DMS153 treated with DMSO at 0.1 percent for 48 hours (cell line): ENCODE results near the gene FEZ2.

ENCODE experiments used
- DNase-seq: peaks from one replicate; lab custom pipeline; 2025; ENCODE audit not compliant: unreplicated experiment; lab: John Stamatoyannopoulos, UW

Gene FEZ2

GRCh38 chr2:36562973-36563532 is 34.9 kb downstream of the FEZ2 start:
- no peak for DNase-seq

- no peak for DNase-seq
These were observed 35.7 kb downstream of the FEZ2 start for GRCh38 chr2:36562240-36562639.

- DNase-seq: no peak
These were observed 36.6 kb downstream of the FEZ2 start for GRCh38 chr2:36561237-36561944.

GRCh38 chr2:36560726-36561125 is 37.2 kb downstream of the FEZ2 start:
- DNase-seq: no peak

- DNase-seq: no peak
These were observed 38.6 kb downstream of the FEZ2 start for GRCh38 chr2:36559221-36559942.

- no peak for DNase-seq
These were observed 41.1 kb downstream of the FEZ2 start for GRCh38 chr2:36556842-36557241.

GRCh38 chr2:36555789-36556188 is 42.2 kb downstream of the FEZ2 start:
- no peak for DNase-seq

- no peak for DNase-seq
These were observed 43.4 kb downstream of the FEZ2 start for GRCh38 chr2:36554531-36554930.

- DNase-seq: no peak
These were observed 44.3 kb downstream of the FEZ2 start for GRCh38 chr2:36553683-36554082.

GRCh38 chr2:36550006-36550405 is 48.0 kb downstream of the FEZ2 start:
- no peak for DNase-seq

- DNase-seq: no peak
These were observed 48.8 kb downstream of the FEZ2 start for GRCh38 chr2:36549165-36549574.

GRCh38 chr2:36547906-36548305 is 50.1 kb downstream of the FEZ2 start:
- DNase-seq: no peak

- no peak for DNase-seq
These were observed 52.0 kb downstream of the FEZ2 start for GRCh38 chr2:36545871-36546416.

GRCh38 chr2:36544638-36545338 is 53.2 kb downstream of the FEZ2 start:
- no peak for DNase-seq

GRCh38 chr2:36541891-36542595 is 55.9 kb downstream of the FEZ2 start:
- no peak for DNase-seq

- no peak for DNase-seq
These were observed 56.8 kb downstream of the FEZ2 start for GRCh38 chr2:36540986-36541754.

- no peak for DNase-seq
These were observed 58.3 kb downstream of the FEZ2 start for GRCh38 chr2:36539631-36540030.

GRCh38 chr2:36538335-36538734 is 59.6 kb downstream of the FEZ2 start:
- peak; percentile 61 for DNase-seq

- no peak for DNase-seq
These were observed 61.2 kb downstream of the FEZ2 start for GRCh38 chr2:36536776-36537175.

- no peak for DNase-seq
These were observed 62.9 kb downstream of the FEZ2 start for GRCh38 chr2:36535099-36535498.
